Measurements from ENCODE around the gene SMIM44.

Gene SMIM44

DNA sequence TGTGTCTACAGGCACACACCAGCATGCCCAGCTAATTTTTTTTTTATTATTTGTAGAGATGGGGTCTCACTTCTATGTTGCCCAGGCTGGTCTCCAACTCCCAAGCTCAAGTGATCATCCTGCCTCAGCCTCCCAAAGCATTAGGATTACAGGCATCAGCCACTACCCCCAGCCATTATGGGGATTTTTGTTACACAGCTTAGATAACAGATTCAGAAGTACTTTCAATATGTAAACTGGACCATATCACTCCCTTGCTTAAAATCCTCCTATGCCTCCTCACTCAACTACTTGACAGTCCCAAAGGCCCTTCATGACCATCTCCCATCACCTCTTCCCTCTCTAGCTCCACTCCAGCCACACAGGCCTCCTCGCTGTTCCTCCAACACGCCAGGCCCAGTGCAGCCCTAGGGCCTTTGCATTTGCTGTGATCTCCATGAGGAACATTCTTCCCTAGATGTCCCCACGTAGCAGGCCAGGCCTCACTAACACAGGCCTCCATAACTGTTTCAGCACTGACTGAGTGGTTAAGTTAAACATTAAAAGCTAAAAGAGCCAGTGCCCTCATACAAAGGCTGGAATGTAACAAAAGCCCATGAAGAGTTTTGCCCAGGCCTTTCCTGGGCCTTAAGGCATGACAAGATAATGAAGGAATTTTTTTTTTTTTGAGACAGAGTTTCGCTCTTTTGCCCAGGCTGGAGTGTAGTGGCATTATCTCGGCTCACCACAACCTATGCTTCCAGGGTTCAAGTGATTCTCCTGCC lies 14.7 kb upstream of the SMIM44 start:
- no peak for DNase-seq (ENCODE audit: extremely low read depth, low read depth)
- TF ChIP-seq, protein P1, sequence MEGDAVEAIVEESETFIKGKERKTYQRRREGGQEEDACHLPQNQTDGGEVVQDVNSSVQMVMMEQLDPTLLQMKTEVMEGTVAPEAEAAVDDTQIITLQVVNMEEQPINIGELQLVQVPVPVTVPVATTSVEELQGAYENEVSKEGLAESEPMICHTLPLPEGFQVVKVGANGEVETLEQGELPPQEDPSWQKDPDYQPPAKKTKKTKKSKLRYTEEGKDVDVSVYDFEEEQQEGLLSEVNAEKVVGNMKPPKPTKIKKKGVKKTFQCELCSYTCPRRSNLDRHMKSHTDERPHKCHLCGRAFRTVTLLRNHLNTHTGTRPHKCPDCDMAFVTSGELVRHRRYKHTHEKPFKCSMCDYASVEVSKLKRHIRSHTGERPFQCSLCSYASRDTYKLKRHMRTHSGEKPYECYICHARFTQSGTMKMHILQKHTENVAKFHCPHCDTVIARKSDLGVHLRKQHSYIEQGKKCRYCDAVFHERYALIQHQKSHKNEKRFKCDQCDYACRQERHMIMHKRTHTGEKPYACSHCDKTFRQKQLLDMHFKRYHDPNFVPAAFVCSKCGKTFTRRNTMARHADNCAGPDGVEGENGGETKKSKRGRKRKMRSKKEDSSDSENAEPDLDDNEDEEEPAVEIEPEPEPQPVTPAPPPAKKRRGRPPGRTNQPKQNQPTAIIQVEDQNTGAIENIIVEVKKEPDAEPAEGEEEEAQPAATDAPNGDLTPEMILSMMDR (IDR thresholded peaks at IDR 0.05; ENCODE audit: low read depth, low read length): no peak

DNA sequence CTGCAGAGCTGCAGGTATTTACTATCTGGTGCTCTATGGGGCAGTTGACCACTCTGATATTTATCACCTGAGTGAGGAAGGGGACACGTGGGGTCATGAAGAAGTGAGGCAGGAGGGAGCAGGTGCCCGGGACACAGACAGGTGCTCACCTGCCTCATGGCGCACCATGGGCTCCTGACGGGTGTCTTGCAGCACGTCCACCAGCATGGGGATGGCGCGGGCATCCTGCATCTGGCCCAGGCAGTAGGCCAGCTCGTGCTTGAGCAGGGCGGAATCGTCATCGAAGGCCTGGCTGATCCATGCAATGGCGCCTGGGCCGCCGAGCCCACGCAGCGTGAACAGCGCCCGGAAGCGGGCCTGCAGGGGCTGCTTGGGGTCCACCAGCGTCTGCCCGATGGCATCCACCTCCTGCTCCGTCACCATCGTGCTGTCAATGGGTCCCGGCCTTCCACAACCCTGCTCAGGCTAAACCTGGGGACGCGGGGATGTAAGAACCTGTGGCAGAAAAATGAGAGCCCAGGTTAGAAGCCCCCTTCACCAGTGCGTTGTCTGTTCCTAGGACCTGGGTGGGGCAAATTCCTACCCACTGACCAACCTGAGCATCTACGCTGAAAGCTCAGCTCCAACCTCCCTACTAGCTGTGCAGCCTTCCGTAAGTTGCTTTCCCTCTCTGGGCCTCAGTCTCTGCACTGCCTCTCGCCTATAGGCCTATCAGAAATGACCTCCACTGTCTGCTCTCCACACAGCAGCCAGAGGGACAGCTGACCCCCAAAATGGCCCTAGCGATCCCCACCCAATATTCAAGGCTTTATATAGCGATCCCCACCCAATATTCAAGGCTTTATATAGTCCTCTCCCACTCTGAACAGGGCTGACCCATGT lies 13.4 kb upstream of the SMIM44 start:
- TF ChIP-seq, protein P1 (IDR thresholded peaks at IDR 0.05; ENCODE audit: low read depth, low read length): no peak
- DNase-seq (ENCODE audit: extremely low read depth, low read depth): no peak

DNA sequence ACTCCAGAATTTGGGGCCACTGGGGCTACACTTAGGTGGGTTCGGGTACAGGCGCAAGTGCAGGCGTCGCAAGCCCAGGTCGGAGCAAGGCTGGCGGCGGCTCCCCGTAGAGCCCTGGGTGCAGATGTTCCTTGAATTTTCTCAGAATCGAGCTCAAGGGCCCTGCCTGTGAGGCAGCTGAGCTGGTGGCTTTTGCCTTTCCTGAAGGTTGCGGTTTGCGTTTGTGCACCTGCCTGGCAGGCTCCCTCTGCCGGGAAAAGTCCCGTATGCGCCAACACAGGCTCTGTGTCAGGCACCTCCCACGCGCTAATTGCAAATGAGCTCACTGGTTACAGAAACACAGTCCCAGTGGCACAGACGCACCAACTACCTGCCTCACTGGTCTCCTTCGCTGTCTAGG lies 11.3 kb upstream of the SMIM44 start:
- DNase-seq (ENCODE audit: extremely low read depth, low read depth): no peak
- TF ChIP-seq, protein P1 (IDR thresholded peaks at IDR 0.05; ENCODE audit: low read depth, low read length): no peak

DNA sequence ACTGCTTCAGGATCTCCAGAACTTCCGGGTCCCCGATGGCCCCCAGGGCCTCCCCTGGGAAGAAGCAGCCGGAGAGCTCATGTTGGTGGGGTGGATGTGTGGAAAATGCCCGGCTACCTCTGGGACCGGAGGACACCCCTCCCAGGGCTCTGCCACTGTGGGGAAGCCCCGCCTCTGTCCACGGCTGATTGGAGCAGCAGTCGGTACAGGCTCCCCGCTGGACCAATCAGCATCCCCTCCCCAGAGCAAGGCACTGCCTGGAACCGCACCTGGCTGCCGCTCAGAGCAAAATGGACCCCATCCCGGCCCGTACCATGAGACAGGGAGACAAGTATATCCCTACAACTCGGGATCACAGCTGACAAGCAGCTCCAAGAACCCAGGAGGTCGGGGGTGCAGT lies 10.8 kb upstream of the SMIM44 start:
- TF ChIP-seq, protein P1 (IDR thresholded peaks at IDR 0.05; ENCODE audit: low read depth, low read length): no peak
- no peak for DNase-seq (ENCODE audit: extremely low read depth, low read depth)

DNA sequence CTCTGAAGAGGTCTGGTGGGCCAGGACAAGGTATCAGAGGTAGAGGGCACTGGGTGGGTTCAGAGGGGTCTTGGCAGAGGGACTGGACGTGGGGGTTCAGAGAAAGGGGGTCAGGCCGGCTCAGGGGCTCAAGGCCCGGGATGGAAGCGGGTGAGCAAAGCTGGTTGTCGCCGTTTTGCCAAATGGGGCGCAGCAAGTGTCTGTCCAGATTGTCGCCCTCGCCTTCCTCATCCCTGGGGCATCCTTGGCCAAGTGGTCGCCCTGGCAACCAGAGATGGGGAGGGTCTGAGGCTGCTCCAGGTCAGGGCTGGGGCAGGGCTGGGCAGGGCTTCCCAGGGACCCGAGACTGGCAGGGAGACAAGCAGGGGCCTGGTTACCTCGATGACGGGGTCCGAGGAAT lies 10.4 kb upstream of the SMIM44 start:
- no peak for DNase-seq (ENCODE audit: extremely low read depth, low read depth)
- TF ChIP-seq, protein P1 (IDR thresholded peaks at IDR 0.05; ENCODE audit: low read depth, low read length): no peak

DNA sequence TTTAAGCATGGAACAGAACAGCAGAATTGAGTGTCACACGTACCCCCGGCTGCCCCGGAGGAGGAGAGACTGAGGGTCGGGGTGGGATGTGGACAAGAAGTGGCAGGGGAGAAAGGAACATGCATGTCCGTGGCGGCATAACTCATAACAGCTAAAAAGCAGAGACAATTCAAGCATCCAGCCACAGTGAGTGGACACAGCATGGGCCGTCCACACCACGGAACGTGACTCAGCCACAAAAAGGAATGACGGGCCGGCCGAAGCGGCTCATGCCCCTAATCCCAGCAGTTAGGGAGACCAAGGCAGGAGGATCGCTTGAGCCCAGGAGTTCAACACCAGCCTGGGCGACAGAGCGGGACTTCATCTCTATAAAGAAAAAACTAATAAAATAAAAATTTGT lies 9.7 kb upstream of the SMIM44 start:
- DNase-seq (ENCODE audit: extremely low read depth, low read depth): no peak
- TF ChIP-seq, protein P1 (IDR thresholded peaks at IDR 0.05; ENCODE audit: low read depth, low read length): no peak

Measured in AG09319 (cell line).